Gastroesophageal sphincter (tissue), 3 donors: Measurements from ENCODE around the gene RBM5.

Experiments
- CTCF ChIP-seq, 4 experiments: fragments of 200-600 bp in 2 of 4; fragments of 450-650 bp in 2 of 4; sonication (generic) in 1 of 4; IDR thresholded peaks; one replicate each; pipeline ENCODE4 v1.5.1; 2017 to 2019; ENCODE audit warnings: antibody characterized with exemption in 4 of 4, mild to moderate bottlenecking in 2 of 4, moderate library complexity in 2 of 4
- EP300 ChIP-seq: sonication (generic); formaldehyde crosslinking; IDR thresholded peaks from one replicate; pipeline ENCODE4 v1.6.1; 2017; ENCODE audit warnings: antibody characterized with exemption, mild to moderate bottlenecking
- POLR2A ChIP-seq, 2 donors: fragments of 450-650 bp; IDR thresholded peaks; one replicate each; pipeline ENCODE4 v1.6.1; 2017; ENCODE audit warnings: antibody characterized with exemption in 2 of 2, mild to moderate bottlenecking in 2 of 2, moderate library complexity in 1 of 2
- POLR2AphosphoS5 ChIP-seq: sonication (generic); formaldehyde crosslinking; IDR thresholded peaks from one replicate; pipeline ENCODE4 v1.6.1; 2017; ENCODE audit warnings: antibody characterized with exemption

- TF ChIP-seq POLR2A (IDR thresholded peaks at IDR 0.05), result no peak
- TF ChIP-seq CTCF (IDR thresholded peaks at IDR 0.05), result no peak
- no peak for TF ChIP-seq POLR2AphosphoS5
- no peak for TF ChIP-seq EP300
These were observed 52.3 kb downstream of the RBM5 start for GRCh38 chr3:50140990-50141389.
